Fibroblast of lung (primary cell): ENCODE data around the gene CCDC149.

Experiments
- CTCF ChIP-seq, 2 donors: IDR thresholded peaks in 1 of 2; conservative IDR thresholded peaks in 1 of 2; 1 replicate in 1 of 2; 2 replicates in 1 of 2; pipeline ENCODE4 v1.5.1; 2011 to 2012; ENCODE audit warnings: low read length in 2 of 2, control low read depth in 1 of 2, inconsistent platforms in 1 of 2, low read depth in 1 of 2, mild to moderate bottlenecking in 1 of 2
- EZH2 ChIP-seq: IDR thresholded peaks from 2 replicates; pipeline ENCODE4 v1.5.1; 2012; ENCODE audit warnings: low read length, control low read depth, mild to moderate bottlenecking; ENCODE audit errors: missing control alignments

- no peak for TF ChIP-seq CTCF (conservative IDR thresholded peaks at IDR 0.05 in 1 of 2, IDR thresholded peaks at IDR 0.05 in 1 of 2; ENCODE audit: low read depth in 1 of 2, low read length in 2 of 2)
- TF ChIP-seq EZH2: no peak
These were observed 147.4 kb downstream of the CCDC149 start for GRCh38 chr4:24765376-24765988.
